Suppressor macrophage (primary cell): ENCODE data around the gene CISD1.
"Not testable (repeated sequence)": the region's sequence is repeated elsewhere in the genome, so short reads cannot be mapped to it uniquely, and the experiment has no call there.

Source experiments
- DNase-seq, 4 experiments: peaks; one replicate each; pipeline ENCODE4 v3.0.0-alpha.2; 2020 to 2022
- total RNA-seq, 17 experiments: gene quantifications; one replicate each; lab custom pipeline; 2026; ENCODE audit warnings: mixed read lengths in 6 of 17, inconsistent platforms in 3 of 17; lab: John Stamatoyannopoulos, UW

Gene CISD1
- 5.8 to 23.2 (median 14.1) reads per million in 17 experiments for total RNA-seq

- DNase-seq: peak; percentile 98 to 99 (median 99)
These were observed at the start of gene CISD1 for GRCh38 chr10:58268946-58269781. CISD1 (plus strand) TSS chr10:58269162; CDS start chr10:58269274, 112 bp downstream.

- no peak for DNase-seq
These were observed 49.1 kb upstream of the CISD1 start for GRCh38 chr10:58219875-58220274.

- DNase-seq: no peak
These were observed 48.1 kb upstream of the CISD1 start for GRCh38 chr10:58220769-58221451.

- no peak for DNase-seq
These were observed 43.3 kb upstream of the CISD1 start for GRCh38 chr10:58225654-58226053.

GRCh38 chr10:58229856-58230255 is 39.1 kb upstream of the CISD1 start:
- not testable (repeated sequence) for DNase-seq

GRCh38 chr10:58237014-58237834 is 31.7 kb upstream of the CISD1 start:
- no peak for DNase-seq

GRCh38 chr10:58239561-58240169 is 29.3 kb upstream of the CISD1 start:
- no peak for DNase-seq

- DNase-seq: no peak
These were observed 28.4 kb upstream of the CISD1 start for GRCh38 chr10:58240531-58240930.

GRCh38 chr10:58241346-58241745 is 27.6 kb upstream of the CISD1 start:
- no peak for DNase-seq

GRCh38 chr10:58243269-58243668 is 25.7 kb upstream of the CISD1 start:
- DNase-seq: no peak

- not testable (repeated sequence) for DNase-seq
These were observed 25.2 kb upstream of the CISD1 start for GRCh38 chr10:58243801-58244200.

GRCh38 chr10:58244242-58244641 is 24.7 kb upstream of the CISD1 start:
- not testable (repeated sequence) for DNase-seq

- DNase-seq: not testable (repeated sequence)
These were observed 24.3 kb upstream of the CISD1 start for GRCh38 chr10:58244666-58245065.

- DNase-seq: no peak
These were observed 15.8 kb upstream of the CISD1 start for GRCh38 chr10:58253184-58253583.

- DNase-seq: peak in 1 of 4 experiments; percentile 10
These were observed 14.3 kb upstream of the CISD1 start for GRCh38 chr10:58254644-58255043.

- DNase-seq: not testable (repeated sequence)
These were observed 12.8 kb upstream of the CISD1 start for GRCh38 chr10:58256013-58256780.

- peak in 1 of 4 experiments; percentile 8 for DNase-seq
These were observed 9.8 kb upstream of the CISD1 start for GRCh38 chr10:58258977-58259692.

- no peak for DNase-seq
These were observed 8.6 kb upstream of the CISD1 start for GRCh38 chr10:58260334-58260733.

- peak in 1 of 4 experiments; percentile 4 for DNase-seq
These were observed 6.2 kb upstream of the CISD1 start for GRCh38 chr10:58262766-58263165.

- peak; percentile 28 to 60 (median 44) for DNase-seq
These were observed 4.2 kb upstream of the CISD1 start for GRCh38 chr10:58264780-58265179.

GRCh38 chr10:58265249-58265648 is 3.7 kb upstream of the CISD1 start:
- peak in 2 of 4 experiments; percentile 7 to 12 for DNase-seq
